ENCODE data around the gene PICK1. TPM values are rescaled to one million over a fixed set of nuclear protein-coding genes. Genes with fewer than 3 reads are reported as not detected.

The PICK1 gene
- total and polyA plus RNA-seq, 4 donors: 5.8 to 25.8 (median 13.1) TPM

- DNase-seq (ENCODE audit: low spot score): no peak
- Histone ChIP-seq H3K9ac (ENCODE audit: low read depth in 1 of 2, low read length in 2 of 2) (no peak overlapping the region), H3K27me3 (ENCODE audit: control insufficient read depth in 4 of 4, insufficient read depth in 4 of 4, low read length in 3 of 4) (no peaks in the 10 kb centered on the region), H3K27ac (ENCODE audit: low read depth in 1 of 2, low read length in 2 of 2) (no peak overlapping the region), H3K9me3 (ENCODE audit: control insufficient read depth in 4 of 4, low read length in 3 of 4) (no peaks in the 10 kb centered on the region), H3K36me3 (ENCODE audit: control insufficient read depth in 4 of 4, insufficient read depth in 3 of 4, low read depth in 1 of 4, low read length in 3 of 4) (no peaks in the 10 kb centered on the region), H3K4me1 (ENCODE audit: control insufficient read depth in 4 of 4, insufficient read depth in 4 of 4, low read length in 3 of 4) (peaks cover 4 to 17% (median 14%) of the 10 kb centered on the region in 4 donors), H3K4me3 (ENCODE audit: low read depth in 1 of 3, low read length in 3 of 3) (no peak overlapping the region)
- TF ChIP-seq YY1 (IDR thresholded peaks at IDR 0.05): no peak
- no peak for TF ChIP-seq MAX (IDR thresholded peaks at IDR 0.05)
- TF ChIP-seq FOXA1 (IDR thresholded peaks at IDR 0.05): no peak
- TF ChIP-seq HNF4A (conservative IDR thresholded peaks at IDR 0.05): no peak
- TF ChIP-seq REST (IDR thresholded peaks at IDR 0.05): no peak
- no peak for TF ChIP-seq ZBTB33 (IDR thresholded peaks at IDR 0.05)
- no peak for TF ChIP-seq CTCF (IDR thresholded peaks at IDR 0.05; ENCODE audit: low read depth, low read length, missing input control)
- no peak for TF ChIP-seq ATF3 (IDR thresholded peaks at IDR 0.05)
- no peak for TF ChIP-seq TAF1 (conservative IDR thresholded peaks at IDR 0.05)
- no peak for TF ChIP-seq NR2F2 (IDR thresholded peaks at IDR 0.05)
- WGBS: 23% methylated on average over 52 of the region's 52 CpGs
Measured at GRCh38 chr22:38081941-38082828, 25.0 kb downstream of the PICK1 start.

- Histone ChIP-seq H3K9me3 (ENCODE audit: control insufficient read depth in 4 of 4, low read length in 3 of 4) (no peaks in the 10 kb centered on the region), H3K27ac (ENCODE audit: low read depth in 1 of 2, low read length in 2 of 2) (no peak overlapping the region), H3K9ac (ENCODE audit: low read depth in 1 of 2, low read length in 2 of 2) (no peak overlapping the region), H3K4me1 (ENCODE audit: control insufficient read depth in 4 of 4, insufficient read depth in 4 of 4, low read length in 3 of 4) (peaks cover 4 to 17% (median 14%) of the 10 kb centered on the region in 4 donors), H3K27me3 (ENCODE audit: control insufficient read depth in 4 of 4, insufficient read depth in 4 of 4, low read length in 3 of 4) (no peaks in the 10 kb centered on the region), H3K4me3 (ENCODE audit: low read depth in 1 of 3, low read length in 3 of 3) (no peak overlapping the region), H3K36me3 (ENCODE audit: control insufficient read depth in 4 of 4, insufficient read depth in 3 of 4, low read depth in 1 of 4, low read length in 3 of 4) (no peaks in the 10 kb centered on the region)
- TF ChIP-seq RAD21 (IDR thresholded peaks at IDR 0.05) (no peak), JUND (IDR thresholded peaks at IDR 0.05) (no peak)
- 73% methylated on average over 24 of the region's 24 CpGs for WGBS
- DNase-seq (ENCODE audit: low spot score): no peak
Measured at GRCh38 chr22:38082986-38083710, 25.9 kb downstream of the PICK1 start.

Measured in liver (tissue), 9 donors.